ENCODE measurements around the gene CHTF8.

DNA sequence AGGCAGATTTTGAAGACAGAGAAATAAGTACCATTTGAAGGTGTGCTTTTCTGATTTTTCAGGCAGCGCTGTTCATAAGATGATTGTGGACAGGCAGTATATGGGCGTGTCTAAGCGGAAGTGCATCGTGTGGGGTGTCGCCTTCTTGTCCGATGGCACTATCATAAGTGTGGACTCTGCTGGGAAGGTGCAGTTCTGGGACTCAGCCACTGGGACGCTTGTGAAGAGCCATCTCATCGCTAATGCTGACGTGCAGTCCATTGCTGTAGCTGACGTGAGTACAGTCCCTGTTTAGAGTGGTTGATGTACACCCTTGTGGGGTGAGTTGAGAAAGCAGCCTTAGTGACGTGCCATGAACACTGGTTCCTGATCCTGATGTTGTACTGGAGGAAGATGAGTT, 10.7 kb upstream of the CHTF8 start:
- no peak for TF ChIP-seq POLR2A (IDR thresholded peaks at IDR 0.05; ENCODE audit: low read depth, low read length)
- TF ChIP-seq POLR2AphosphoS5 (IDR thresholded peaks at IDR 0.05; ENCODE audit: low read depth, low read length): no peak
- TF ChIP-seq TAF1 (IDR thresholded peaks at IDR 0.05; ENCODE audit: low read depth, low read length): no peak
- TF ChIP-seq PAX5 (IDR thresholded peaks at IDR 0.05; ENCODE audit: insufficient read depth, low read length, severe bottlenecking): no peak
- no peak for TF ChIP-seq SPI1 (IDR thresholded peaks at IDR 0.05; ENCODE audit: low read depth, low read length)
